HTR-8/SVneo (cell line): ENCODE measurements around the gene TPRX2.
"Not testable (repeated sequence)": the region's sequence is repeated elsewhere in the genome, so short reads cannot be mapped to it uniquely, and the experiment has no call there.

ENCODE experiments used
- DNase-seq: peaks from one replicate; pipeline ENCODE4 v3.0.0; 2011; ENCODE audit warnings: low spot score, mixed read lengths; ENCODE audit not compliant: insufficient read length
- FAIRE-seq: peaks from 2 replicates; lab custom pipeline; 2011; peaks lifted over from hg19 to GRCh38; lab: Jason Lieb, UNC

TPRX2 gene

DNA sequence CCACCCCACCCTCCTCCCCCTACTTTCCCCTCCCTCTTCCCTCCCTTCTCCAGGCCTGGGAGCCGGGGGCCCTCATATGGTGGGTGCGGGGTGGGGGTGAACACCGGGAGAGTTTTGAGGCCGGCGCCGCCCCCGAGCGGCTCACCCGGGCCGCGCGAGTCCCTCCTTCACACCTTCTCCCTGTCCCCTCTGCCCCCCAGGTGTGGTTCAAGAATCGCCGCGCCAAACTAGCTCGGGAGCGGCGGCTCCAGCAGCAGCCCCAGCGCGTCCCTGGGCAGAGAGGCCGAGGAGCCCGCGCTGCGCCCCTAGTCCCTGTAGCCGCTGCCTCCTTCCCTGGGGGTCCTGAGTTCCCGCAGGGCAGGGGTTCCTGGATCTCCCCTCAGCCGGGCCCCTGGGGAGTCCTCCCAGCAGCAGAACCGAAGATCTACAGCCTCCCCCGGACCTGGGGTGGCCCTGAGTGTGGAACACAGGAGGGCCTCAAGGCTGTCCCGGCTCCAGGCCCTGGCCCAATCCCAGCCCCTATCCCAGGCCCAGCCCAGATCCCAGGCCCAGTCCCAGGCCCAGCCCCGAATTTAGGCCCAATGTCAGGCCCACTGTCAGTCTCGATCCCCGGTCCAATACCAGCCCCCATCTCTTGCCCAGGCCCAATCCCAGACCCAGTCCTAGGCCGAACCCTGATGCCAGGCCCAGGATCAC, 1.7 kb downstream of the TPRX2 start:
- DNase-seq, result no peak
- FAIRE-seq, result no peak

DNA sequence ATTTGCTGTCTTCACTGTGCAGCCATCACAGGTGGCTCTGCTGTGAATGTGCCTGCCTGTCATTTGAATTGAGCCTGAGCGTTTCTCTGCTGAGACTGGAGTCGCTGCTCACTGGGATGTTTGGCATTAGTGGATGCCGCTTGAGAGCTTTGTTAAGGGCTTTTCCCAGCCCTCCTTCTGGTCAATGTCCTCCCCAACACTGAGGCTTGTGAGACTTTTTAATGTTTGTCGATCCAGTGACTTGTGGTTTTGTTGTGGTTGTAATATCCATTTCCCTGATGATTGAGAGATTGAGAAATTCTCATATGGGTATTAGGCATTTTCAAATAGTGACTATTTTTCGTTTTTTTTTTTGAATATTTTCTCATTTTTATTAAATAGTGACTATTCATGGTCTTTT, 2.6 kb downstream of the TPRX2 start:
- DNase-seq, result no peak
- no peak for FAIRE-seq

DNA sequence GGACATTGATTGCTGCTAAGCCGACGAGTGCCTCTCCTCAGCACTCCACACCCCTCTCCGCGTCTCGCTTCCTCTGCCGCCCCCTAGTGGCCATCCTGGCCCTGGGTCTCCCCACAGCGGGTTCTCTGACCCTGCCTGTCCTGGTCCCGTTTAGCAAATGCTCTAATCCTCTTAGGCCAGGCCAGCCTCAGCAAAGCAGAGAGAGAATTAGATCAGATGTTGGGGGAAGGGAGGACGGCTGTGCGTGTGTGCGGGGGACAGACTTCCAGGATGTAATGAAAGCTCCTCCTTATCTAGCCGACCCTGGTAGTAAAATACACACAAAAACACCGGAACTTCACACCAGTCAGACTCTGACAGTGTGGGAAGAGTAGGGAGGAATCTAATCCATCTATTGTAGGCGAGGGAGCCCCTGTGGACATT, 4.5 kb downstream of the TPRX2 start:
- FAIRE-seq (peak; percentile 42), DNase-seq (peak; percentile 92)

DNA sequence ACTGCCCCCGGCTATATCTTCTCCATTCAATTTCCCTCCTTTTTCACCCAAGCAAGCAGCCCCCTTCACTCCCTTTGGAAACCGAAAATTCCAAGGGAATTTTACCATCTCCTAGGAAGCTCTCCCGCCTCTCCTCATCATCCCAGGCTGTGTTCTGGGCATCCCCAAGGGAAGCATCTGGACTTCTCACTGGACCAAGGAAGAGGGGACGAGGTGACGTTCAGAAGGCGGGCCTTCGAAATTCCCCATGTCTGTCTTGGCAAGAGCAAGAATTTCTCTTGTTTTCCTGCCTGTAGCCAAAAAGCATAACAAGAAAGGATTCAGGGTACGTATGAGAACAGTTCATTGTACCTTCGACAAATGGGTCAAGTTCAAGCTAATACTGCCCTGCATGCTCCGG, 6.1 kb downstream of the TPRX2 start:
- FAIRE-seq, result no peak
- no peak for DNase-seq

DNA sequence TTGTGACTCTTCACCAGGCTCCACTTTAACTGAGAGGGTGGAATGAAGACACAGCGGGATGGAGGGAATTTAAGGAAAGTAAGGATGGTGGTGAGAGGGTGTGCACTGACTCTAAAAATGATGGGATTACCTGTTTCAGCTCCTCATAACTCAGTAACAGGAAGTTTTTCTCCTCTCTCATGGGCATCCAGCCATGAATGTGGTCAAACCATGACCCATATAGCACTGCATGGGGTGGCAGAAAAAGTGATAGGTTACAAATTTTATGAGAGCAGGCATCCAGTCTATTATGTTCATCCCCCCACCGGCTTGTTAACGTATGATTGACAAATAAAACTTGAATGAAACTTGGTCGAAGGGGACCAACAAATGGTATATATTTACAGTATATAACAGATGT, 19.9 kb downstream of the TPRX2 start:
- no peak for DNase-seq
- FAIRE-seq, result no peak

DNA sequence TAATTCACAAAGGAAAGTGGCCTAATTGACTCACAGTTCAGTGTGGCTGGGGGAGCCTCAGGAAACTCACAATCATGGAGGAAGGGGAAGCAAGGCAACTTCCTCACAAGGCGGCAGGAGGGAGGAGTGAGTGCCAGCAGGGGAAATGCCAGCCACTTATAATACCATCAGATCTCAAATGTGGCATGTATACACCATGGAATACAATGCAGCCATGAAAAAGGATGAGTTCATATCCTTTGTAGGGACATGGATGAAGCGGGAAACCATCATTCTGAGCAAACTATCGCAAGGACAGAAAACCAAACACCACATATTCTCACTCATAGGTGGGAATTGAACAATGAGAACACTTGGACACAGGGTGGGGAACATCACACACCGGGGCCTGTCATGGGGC, 20.4 kb downstream of the TPRX2 start:
- not testable (repeated sequence) for FAIRE-seq

DNA sequence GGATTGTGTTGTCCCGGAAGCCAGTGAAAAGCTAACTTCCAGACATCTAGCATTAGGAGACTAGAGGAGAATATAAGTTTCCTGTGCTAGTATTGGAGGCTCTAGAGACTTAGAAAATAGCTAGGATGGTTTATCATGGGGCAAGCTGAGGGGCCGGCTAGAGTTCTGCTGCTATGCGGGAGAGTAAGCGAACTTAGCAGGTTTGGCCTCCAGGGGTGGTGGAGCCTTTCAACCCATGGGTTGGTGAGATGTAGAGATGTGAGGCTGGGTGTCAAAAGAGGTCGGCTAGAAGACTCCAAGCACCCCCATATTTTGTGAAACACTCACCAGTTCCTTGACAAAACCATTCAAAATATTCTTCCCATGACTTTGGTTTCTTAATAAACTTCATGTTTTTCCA, 22.7 kb downstream of the TPRX2 start:
- FAIRE-seq, result no peak
- no peak for DNase-seq

More for the DNA sequence above, 20.4 kb downstream of the TPRX2 start:
- DNase-seq, result not testable (repeated sequence)

DNA sequence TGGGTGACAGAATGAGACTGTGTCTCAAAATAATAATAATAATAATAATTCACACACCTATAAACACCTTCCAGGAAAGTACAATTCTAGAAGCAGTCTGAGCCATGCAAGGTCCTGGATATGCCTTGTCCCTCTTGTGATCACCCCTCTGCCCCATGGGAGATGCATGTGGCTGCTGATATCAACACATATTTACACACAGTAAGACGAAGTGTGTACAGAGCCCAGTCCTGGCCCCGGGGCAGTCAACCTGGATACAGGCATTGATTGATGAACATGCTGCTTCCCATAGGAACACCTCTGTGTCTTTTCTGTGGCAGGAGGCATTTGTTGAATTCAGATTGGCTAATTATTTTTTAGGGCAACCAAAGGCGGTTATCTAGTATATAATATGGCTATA, 23.9 kb downstream of the TPRX2 start:
- no peak for FAIRE-seq
- DNase-seq, result no peak

DNA sequence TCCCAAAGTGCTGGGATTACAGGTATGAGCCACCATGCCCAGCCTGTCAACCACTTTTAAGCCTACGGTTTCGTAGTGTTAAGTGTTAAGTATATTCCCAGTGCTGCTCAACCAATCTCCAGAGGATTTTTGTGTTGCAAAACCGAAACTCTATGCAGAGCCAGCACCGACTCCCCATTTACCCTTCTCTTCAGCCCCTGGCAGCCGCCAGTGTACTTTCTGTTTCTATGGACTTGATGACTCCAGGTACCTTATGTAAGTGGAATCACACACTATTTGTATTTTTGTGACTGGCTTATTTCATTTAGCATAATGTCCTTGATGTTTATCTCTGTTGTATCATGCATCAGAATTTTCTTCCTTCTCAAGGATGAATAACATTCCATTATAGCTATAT, 26.0 kb downstream of the TPRX2 start:
- DNase-seq (no peak), FAIRE-seq (no peak)

DNA sequence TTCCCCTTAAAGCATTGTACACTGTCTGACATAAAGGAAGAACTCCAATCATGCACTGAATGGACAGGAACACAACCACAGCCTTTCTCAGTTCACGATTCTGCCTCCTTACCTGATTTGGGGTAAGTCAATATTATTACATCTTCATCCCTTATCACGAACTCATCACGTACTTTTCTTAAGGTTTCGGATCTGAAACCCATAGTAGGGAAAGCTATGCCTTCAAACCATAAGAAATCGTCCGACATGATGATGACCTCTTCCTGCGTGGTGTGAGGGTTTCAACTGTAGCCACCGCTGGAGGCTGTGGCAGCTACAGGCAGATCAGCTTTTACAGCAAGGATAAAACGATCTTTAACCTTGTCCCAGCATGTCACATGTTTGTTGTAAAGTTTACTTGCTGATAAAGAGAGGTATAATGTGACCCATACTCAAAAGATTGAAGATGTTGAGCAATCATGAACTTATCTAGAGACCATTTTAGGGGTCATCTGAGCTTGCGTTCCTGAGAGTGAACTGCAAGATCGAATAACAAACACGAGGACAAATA, 27.1 kb downstream of the TPRX2 start, which contains the start of gene SULT2A1:
TSS of gene SULT2A1 (minus strand) at position 306 of the 550 bp plus-strand sequence. CDS start at position 248, 58 bp downstream.
- no peak for DNase-seq
- no peak for FAIRE-seq

DNA sequence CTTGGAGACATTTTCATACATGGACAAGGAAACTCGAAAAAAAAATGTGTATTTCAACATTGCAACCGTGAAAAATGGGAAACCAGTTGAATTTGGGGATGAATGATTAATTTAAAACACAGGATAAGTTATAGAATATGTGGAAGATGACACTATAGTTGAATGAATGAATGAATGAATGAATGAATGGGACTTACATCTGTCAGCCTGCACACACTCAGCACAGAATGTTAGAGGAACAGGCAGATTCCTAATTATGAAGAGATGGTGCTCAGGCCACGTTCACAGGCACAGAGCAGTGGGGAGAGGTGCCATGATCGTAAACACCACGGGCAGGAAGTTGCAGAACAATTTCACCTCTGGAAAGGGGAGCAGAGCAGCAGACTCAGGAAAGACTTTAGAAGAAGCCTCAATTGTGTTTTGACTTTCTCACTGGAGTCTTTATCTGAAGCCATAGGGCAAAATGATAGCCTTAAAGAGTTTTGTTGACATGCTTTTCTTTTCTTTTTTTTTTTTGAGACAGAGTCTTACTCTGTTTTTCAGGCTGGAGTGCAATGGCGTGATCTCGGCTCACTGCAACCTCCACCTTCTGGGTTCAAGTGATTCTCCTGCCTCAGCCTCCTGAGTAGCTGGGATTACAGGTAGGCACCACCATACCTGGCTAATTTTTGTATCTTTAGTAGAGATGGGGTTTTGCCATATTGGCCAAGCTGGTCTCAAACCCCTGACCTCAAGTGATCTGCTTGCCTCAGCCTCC, 32.0 kb downstream of the TPRX2 start:
- FAIRE-seq (no peak), DNase-seq (no peak)

DNA sequence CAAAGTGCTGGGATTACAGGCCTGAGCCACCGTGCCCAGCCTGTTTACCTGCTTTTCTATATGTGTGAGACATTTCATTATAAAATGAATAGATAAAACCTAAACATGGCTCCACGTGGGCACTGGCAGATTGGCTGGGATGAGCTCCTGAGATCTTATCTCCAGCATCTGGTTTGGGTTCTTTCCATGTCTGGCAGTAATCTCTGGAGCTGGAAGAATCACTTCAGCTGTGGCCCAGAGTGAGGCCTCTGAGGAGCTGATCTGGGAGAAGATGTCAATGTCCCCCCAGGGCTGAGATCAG, 32.5 kb downstream of the TPRX2 start:
- FAIRE-seq, result no peak
- no peak for DNase-seq

DNA sequence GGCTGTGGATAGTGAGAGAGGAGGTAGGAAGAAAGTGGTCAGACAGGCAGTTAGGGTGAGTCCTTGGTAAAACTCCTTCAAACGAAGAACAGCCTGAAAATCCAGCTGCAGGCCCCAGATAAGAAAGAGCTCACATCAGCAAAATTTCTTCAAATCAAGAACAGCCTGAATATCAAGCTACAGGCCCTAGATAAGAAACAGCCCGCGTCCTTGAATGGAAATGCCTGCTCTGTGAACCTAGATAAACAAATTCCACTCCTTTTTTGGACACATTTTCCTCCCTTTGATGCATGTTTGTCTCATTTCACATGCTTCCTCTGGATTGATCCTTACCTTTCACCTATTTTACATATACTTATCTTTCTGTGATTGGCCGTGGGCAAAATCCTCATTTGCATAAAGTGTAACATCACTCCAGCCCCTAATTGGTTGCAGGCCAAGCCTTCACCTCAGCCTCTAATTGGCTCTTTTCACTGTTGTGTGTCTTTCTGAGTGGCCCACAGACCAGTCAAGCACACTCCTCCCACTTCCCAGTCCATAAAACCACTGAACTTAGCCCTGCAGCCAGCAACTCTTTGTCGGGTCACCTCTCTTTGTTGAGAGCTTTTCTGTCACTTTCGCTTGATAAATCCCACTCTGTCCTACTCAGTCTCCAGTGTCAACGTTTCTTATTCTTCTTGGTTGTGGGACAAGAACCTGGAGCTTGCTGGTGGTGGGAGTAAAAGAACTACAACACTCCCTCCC, 33.1 kb downstream of the TPRX2 start:
- FAIRE-seq (no peak), DNase-seq (no peak)

DNA sequence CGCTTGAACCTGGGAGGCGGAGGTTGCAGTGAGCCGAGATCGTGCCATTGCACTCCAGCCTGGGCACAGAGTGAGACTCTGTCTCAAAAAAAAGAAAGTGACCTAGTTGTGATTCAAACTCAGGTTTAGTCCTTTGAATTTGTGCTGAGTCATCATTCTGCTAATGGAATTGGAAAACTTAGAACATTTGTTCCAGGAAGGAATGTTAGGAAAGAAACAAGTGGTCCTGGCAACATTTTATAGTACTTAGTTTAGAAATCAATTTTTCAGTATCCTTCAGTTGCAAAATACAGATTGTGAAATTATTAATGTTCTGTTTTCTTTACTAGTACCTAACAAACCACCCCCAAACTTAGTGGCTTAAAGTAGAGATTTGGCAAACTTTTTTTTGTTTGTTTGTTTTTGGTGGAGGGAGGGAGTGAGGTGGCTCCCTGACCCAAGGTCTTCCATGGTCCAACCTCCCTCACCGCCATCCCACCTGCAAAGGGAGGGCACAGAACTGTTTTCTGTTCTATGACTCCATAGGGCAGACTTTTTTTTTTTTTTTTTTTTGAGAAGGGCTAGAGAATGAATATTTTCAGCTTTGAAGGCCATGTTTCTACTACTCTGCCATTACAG, 36.2 kb downstream of the TPRX2 start:
- no peak for DNase-seq
- no peak for FAIRE-seq

DNA sequence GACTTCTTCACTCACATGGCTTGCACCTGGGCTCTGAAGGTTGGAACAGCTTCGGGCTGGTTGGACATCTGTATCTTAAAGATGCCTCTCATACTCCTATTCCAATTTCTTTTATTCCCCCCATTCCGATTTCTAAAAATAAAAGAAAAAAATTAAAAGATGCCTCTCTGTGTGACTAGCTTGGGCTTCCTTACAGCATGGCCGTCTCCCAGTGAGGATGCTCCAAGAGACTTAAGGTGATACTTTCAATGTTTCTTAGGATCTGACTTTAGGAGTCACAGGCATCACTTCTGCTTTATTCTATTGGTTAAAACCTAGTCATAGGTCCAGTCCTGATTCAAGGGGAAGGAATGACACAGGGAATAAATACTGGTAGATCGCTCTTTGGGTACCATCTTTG, 37.0 kb downstream of the TPRX2 start:
- no peak for DNase-seq
- FAIRE-seq, result no peak

DNA sequence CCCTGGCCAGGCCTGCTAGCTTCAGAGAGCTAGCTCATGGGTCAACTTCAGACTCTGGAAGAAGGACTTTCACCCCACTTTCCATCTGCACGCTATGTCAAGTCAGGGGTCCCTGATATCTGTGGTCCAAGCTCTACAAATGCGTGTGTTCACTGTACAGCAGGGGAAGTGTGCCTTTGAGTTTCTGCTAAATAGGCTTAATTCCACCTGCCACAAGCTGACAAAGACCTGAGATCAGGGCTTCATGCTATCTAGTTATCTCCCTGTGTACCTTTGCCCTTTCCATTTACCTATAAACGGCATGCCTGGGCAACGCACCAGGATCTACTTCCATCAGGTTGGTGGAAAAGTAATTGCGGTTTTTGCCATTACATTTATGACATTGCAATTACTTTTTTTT, 37.7 kb downstream of the TPRX2 start:
- FAIRE-seq (no peak), DNase-seq (no peak)

DNA sequence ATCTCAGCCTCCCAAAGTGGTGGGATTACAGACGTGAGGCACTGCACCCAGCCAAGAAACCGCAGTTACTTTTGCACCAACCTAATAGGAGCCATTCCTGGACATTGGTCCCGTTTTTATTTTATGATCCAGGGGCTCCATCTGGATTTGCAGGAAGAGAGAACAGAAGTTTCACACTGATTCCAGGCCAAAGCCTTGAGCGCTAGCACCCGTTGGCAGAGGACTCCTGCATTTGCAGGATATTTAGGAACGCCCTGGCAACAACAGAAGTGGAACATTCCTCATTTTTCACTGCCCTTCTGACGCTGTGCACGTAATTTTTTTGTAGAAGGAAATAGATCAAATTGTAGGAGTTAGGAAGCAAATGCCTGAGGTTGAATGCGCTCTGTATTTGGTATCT, 38.8 kb downstream of the TPRX2 start:
- no peak for FAIRE-seq

DNA sequence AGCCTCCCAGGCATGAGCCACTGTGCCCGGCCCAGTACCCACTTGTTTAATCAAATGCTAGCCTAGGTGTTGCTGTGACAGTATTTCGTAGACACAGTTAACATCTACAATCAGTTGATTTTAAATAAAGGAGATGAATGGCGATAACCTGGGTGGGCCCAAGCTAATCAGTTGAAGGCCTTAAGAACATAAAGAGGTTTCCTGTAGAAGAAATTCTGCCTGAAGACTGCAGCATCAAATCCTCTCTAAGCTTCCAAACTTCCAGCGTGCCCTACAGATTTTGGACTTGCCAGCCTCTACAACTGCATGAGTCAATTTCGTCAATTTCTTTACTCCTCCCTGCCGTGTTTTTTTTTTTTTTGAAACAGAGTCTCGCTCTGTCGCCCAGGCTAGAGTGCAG, 40.3 kb downstream of the TPRX2 start:
- DNase-seq (no peak), FAIRE-seq (no peak)

More for the DNA sequence above, 38.8 kb downstream of the TPRX2 start:
- DNase-seq, result no peak

DNA sequence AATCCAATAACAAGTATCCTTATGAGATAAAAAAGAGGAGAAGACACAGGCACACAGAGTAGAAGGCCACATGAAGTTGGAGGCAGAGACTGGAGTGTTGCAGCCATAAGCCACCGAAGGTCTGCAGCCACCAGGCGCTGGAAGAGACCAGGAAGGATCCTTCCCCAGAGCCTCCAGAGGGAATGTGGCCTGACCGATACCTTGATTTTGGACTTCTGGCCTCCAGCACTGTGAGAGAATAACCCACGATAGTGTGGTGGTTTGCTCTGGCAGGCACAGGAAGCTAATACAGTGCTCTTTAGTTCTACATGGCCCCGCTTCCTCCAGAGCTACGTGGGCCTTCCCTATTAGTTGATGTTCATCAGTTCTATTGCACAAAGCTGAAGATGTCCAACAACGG, 42.3 kb downstream of the TPRX2 start:
- DNase-seq (no peak), FAIRE-seq (no peak)

DNA sequence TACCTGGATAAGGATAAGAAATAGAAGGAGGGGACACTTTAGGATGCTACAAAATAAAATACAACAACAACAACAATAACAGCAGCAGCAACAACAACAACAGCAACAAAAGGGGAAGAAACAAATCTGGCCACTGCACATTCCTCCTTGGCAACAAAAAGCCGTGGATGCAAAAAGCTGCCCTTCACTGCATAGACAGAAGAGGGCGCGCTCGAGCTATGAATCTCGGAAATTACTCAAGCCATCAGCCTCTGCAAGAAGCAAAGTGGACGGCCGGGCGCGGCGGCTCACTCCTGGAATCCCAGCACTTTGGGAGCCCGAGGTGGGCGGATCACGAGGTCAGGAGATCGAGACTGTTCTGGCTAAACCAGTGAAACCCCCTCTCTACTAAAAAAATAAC, 50.3 kb downstream of the TPRX2 start:
- DNase-seq, FAIRE-seq: not testable (repeated sequence)
